Measurements from ENCODE around the gene ZNF664.

The ZNF664 gene

GRCh38 chr12:123987022-123987421 is 14.0 kb downstream of the ZNF664 start:
- no peak for DNase-seq

- no peak for DNase-seq
Observed at GRCh38 chr12:123989168-123989567, 16.2 kb downstream of the ZNF664 start.

GRCh38 chr12:123989753-123990152 is 16.7 kb downstream of the ZNF664 start:
- DNase-seq, result no peak

- DNase-seq, result no peak
Observed at GRCh38 chr12:123990511-123990910, 17.5 kb downstream of the ZNF664 start.

GRCh38 chr12:123991372-123991951 is 18.4 kb downstream of the ZNF664 start:
- DNase-seq, result no peak

GRCh38 chr12:123992118-123992825 is 19.3 kb downstream of the ZNF664 start:
- no peak for DNase-seq

- DNase-seq, result no peak
Observed at GRCh38 chr12:123995023-123995748, 22.2 kb downstream of the ZNF664 start.

- peak in 40 of 56 donors; percentile 20 to 85 (median 55) for DNase-seq
Observed at GRCh38 chr12:123996581-123996980, 23.6 kb downstream of the ZNF664 start.

GRCh38 chr12:123997033-123997822 is 24.2 kb downstream of the ZNF664 start:
- DNase-seq, result peak in 2 of 56 donors; percentile 21 to 27

GRCh38 chr12:123997908-123998307 is 24.9 kb downstream of the ZNF664 start:
- no peak for DNase-seq

- no peak for DNase-seq
Observed at GRCh38 chr12:123998344-123998990, 25.5 kb downstream of the ZNF664 start.

- DNase-seq, result no peak
Observed at GRCh38 chr12:123998991-123999359, 26.0 kb downstream of the ZNF664 start.

GRCh38 chr12:124000111-124000510 is 27.1 kb downstream of the ZNF664 start:
- no peak for DNase-seq

GRCh38 chr12:124001343-124001742 is 28.3 kb downstream of the ZNF664 start:
- DNase-seq, result no peak

- DNase-seq, result no peak
Observed at GRCh38 chr12:124002021-124002644, 29.1 kb downstream of the ZNF664 start.

GRCh38 chr12:124002654-124003053 is 29.6 kb downstream of the ZNF664 start:
- DNase-seq, result no peak

- no peak for DNase-seq
Observed at GRCh38 chr12:124004233-124004875, 31.3 kb downstream of the ZNF664 start.

GRCh38 chr12:124006085-124006845 is 33.2 kb downstream of the ZNF664 start:
- DNase-seq, result peak in 1 of 56 donors; percentile 38

Measured in amygdala (tissue), 56 donors.